ENCODE measurements around the gene WNT3A.

Gene WNT3A

GRCh38 chr1:228071839-228072657, 65.2 kb downstream of the WNT3A start:
- Histone ChIP-seq H3K4me2 (ENCODE audit: low read length) (no peak overlapping the region), H2AFZ (ENCODE audit: low read length) (no peak overlapping the region), H3K27me3 (ENCODE audit: insufficient read depth, low read length) (peaks cover 4% of the 10 kb centered on the region; the same call in 1 of the 2 replicates), H3K9me2 (ENCODE audit: low read depth, low read length) (no peaks in the 10 kb centered on the region), H3F3A (ENCODE audit: insufficient read depth, low read length) (no peaks in the 10 kb centered on the region), H3K36me3 (ENCODE audit: insufficient read depth, low read length) (no peaks in the 10 kb centered on the region), H3K4me3 (ENCODE audit: low read depth, low read length, poor library complexity, severe bottlenecking) (no peak overlapping the region), H4K20me1 (ENCODE audit: insufficient read depth, low read length) (no peaks in the 10 kb centered on the region), H3K9ac (ENCODE audit: low read length) (no peak overlapping the region), H3K27ac (ENCODE audit: low read depth, low read length, poor library complexity, severe bottlenecking) (no peak overlapping the region), H3K4me1 (ENCODE audit: insufficient read depth, low read length, severe bottlenecking) (no peaks in the 10 kb centered on the region), H3K79me2 (ENCODE audit: insufficient read depth, low read length) (no peaks in the 10 kb centered on the region), H3K9me3 (ENCODE audit: low read length) (no peaks in the 10 kb centered on the region)
- TF ChIP-seq EZH2 (IDR thresholded peaks at IDR 0.05; ENCODE audit: borderline replicate concordance, low read length), result no peak
- TF ChIP-seq, protein P1, sequence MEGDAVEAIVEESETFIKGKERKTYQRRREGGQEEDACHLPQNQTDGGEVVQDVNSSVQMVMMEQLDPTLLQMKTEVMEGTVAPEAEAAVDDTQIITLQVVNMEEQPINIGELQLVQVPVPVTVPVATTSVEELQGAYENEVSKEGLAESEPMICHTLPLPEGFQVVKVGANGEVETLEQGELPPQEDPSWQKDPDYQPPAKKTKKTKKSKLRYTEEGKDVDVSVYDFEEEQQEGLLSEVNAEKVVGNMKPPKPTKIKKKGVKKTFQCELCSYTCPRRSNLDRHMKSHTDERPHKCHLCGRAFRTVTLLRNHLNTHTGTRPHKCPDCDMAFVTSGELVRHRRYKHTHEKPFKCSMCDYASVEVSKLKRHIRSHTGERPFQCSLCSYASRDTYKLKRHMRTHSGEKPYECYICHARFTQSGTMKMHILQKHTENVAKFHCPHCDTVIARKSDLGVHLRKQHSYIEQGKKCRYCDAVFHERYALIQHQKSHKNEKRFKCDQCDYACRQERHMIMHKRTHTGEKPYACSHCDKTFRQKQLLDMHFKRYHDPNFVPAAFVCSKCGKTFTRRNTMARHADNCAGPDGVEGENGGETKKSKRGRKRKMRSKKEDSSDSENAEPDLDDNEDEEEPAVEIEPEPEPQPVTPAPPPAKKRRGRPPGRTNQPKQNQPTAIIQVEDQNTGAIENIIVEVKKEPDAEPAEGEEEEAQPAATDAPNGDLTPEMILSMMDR (IDR thresholded peaks at IDR 0.05; ENCODE audit: low read length), result no peak; the same call in 1 of the 2 replicates

GRCh38 chr1:228072658-228073043, 65.9 kb downstream of the WNT3A start:
- Histone ChIP-seq H3K79me2 (ENCODE audit: insufficient read depth, low read length) (no peaks in the 10 kb centered on the region), H3K4me3 (ENCODE audit: low read depth, low read length, poor library complexity, severe bottlenecking) (no peak overlapping the region), H4K20me1 (ENCODE audit: insufficient read depth, low read length) (no peaks in the 10 kb centered on the region), H3K9me3 (ENCODE audit: low read length) (no peaks in the 10 kb centered on the region), H3K36me3 (ENCODE audit: insufficient read depth, low read length) (no peaks in the 10 kb centered on the region), H3K27ac (ENCODE audit: low read depth, low read length, poor library complexity, severe bottlenecking) (no peak overlapping the region), H2AFZ (ENCODE audit: low read length) (no peak overlapping the region), H3K9ac (ENCODE audit: low read length) (no peak overlapping the region), H3K4me1 (ENCODE audit: insufficient read depth, low read length, severe bottlenecking) (no peaks in the 10 kb centered on the region), H3K27me3 (ENCODE audit: insufficient read depth, low read length) (peaks cover 4% of the 10 kb centered on the region; the same call in 1 of the 2 replicates), H3K4me2 (ENCODE audit: low read length) (no peak overlapping the region), H3F3A (ENCODE audit: insufficient read depth, low read length) (no peaks in the 10 kb centered on the region), H3K9me2 (ENCODE audit: low read depth, low read length) (no peaks in the 10 kb centered on the region)
- no peak for TF ChIP-seq EZH2 (IDR thresholded peaks at IDR 0.05; ENCODE audit: borderline replicate concordance, low read length)
- TF ChIP-seq, protein P1 (IDR thresholded peaks at IDR 0.05; ENCODE audit: low read length), result no peak

DNA sequence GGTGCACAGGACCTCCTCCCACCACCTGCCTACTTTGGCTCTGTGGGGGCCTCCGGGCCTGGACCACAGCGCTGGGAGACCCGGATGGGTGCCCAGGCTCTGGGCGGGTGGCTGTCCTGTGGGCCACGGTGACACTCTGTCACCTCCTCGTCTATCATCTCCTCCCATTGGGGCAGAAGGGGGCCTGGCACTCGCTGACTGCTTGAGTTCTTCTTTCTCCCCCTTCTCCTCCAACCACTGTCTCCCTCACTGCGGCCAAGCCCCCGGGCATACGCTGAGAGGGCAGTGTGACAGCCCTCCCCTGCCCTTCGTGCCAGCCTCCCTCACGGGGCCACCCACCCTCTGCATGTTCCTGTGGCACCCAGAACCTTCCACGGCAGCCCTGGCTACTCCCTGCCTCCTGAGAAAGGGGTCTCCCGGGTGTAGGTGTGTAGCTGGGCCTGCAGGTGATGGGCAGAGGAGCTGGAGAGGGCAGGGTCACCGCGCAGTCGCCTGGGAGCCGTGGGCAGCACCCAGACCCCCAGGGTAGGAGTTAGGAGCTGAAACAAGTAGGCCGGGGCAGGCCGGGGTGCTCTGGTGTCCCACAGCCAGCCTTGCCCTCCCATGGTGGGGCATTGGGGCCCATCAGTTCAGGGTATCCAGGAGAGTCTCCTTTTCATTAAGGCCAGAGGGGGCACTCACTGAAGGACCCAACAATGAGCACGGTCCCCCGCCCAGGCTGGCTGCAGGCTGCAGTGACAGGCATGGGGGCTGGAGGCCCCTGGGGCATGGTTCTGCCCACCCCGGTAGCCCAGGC, 66.5 kb downstream of the WNT3A start:
- H4K20me1 ChIP-seq (ENCODE audit: insufficient read depth, low read length), result no peaks in the 10 kb centered on the region

More for the DNA sequence above, 66.5 kb downstream of the WNT3A start:
- Histone ChIP-seq H3K4me3 (ENCODE audit: low read depth, low read length, poor library complexity, severe bottlenecking) (no peak overlapping the region), H3K36me3 (ENCODE audit: insufficient read depth, low read length) (no peaks in the 10 kb centered on the region), H3K9ac (ENCODE audit: low read length) (no peak overlapping the region), H3K27ac (ENCODE audit: low read depth, low read length, poor library complexity, severe bottlenecking) (no peak overlapping the region), H2AFZ (ENCODE audit: low read length) (no peak overlapping the region), H3F3A (ENCODE audit: insufficient read depth, low read length) (no peaks in the 10 kb centered on the region), H3K9me3 (ENCODE audit: low read length) (no peaks in the 10 kb centered on the region), H3K79me2 (ENCODE audit: insufficient read depth, low read length) (no peaks in the 10 kb centered on the region), H3K4me2 (ENCODE audit: low read length) (no peak overlapping the region), H3K4me1 (ENCODE audit: insufficient read depth, low read length, severe bottlenecking) (no peaks in the 10 kb centered on the region), H3K9me2 (ENCODE audit: low read depth, low read length) (no peaks in the 10 kb centered on the region), H3K27me3 (ENCODE audit: insufficient read depth, low read length) (peaks cover 4% of the 10 kb centered on the region; the same call in 1 of the 2 replicates)
- no peak for TF ChIP-seq EZH2 (IDR thresholded peaks at IDR 0.05; ENCODE audit: borderline replicate concordance, low read length)
- TF ChIP-seq, protein P1 (IDR thresholded peaks at IDR 0.05; ENCODE audit: low read length), result no peak

Data from OCI-LY1 (cell line).